Measurements from ENCODE around the gene NEMP2. TPM values are rescaled to one million over a fixed set of nuclear protein-coding genes. Genes with fewer than 3 reads are reported as not detected.

NEMP2 gene
- total RNA-seq, 1 donor from 2014 or later, result 3.8 TPM

- TF ChIP-seq CTCF (IDR thresholded peaks at IDR 0.05; ENCODE audit: insufficient read depth, low read length, poor library complexity, severe bottlenecking), result no peak
- no peak for DNase-seq (ENCODE audit: low read depth)
- H3K27me3 ChIP-seq (ENCODE audit: control insufficient read depth, insufficient read depth, low read length), result no peaks in the 10 kb centered on the region
- no peak overlapping the region for H3K4me3 ChIP-seq (ENCODE audit: low read depth, low read length)
- H3K36me3 ChIP-seq (ENCODE audit: control insufficient read depth, insufficient read depth, low read length), result no peaks in the 10 kb centered on the region
Measured at GRCh38 chr2:190579058-190579410, 44.5 kb upstream of the NEMP2 start.

- Histone ChIP-seq H3K27me3 (ENCODE audit: control insufficient read depth, insufficient read depth, low read length) (no peaks in the 10 kb centered on the region), H3K36me3 (ENCODE audit: control insufficient read depth, insufficient read depth, low read length) (no peaks in the 10 kb centered on the region), H3K4me3 (ENCODE audit: low read depth, low read length) (no peak overlapping the region)
- no peak for DNase-seq (ENCODE audit: low read depth)
- TF ChIP-seq CTCF (IDR thresholded peaks at IDR 0.05; ENCODE audit: insufficient read depth, low read length, poor library complexity, severe bottlenecking), result no peak
Measured at GRCh38 chr2:190578158-190579057, 43.9 kb upstream of the NEMP2 start.

GRCh38 chr2:190576573-190576972, 42.1 kb upstream of the NEMP2 start:
- H3K27me3 ChIP-seq (ENCODE audit: control insufficient read depth, insufficient read depth, low read length), result no peaks in the 10 kb centered on the region
- no peak for DNase-seq (ENCODE audit: low read depth)
- no peaks in the 10 kb centered on the region for H3K36me3 ChIP-seq (ENCODE audit: control insufficient read depth, insufficient read depth, low read length)
- no peak overlapping the region for H3K4me3 ChIP-seq (ENCODE audit: low read depth, low read length)
- no peak for TF ChIP-seq CTCF (IDR thresholded peaks at IDR 0.05; ENCODE audit: insufficient read depth, low read length, poor library complexity, severe bottlenecking)

- Histone ChIP-seq H3K4me3 (ENCODE audit: low read depth, low read length) (no peak overlapping the region), H3K27me3 (ENCODE audit: control insufficient read depth, insufficient read depth, low read length) (no peaks in the 10 kb centered on the region), H3K36me3 (ENCODE audit: control insufficient read depth, insufficient read depth, low read length) (no peaks in the 10 kb centered on the region)
- TF ChIP-seq CTCF (IDR thresholded peaks at IDR 0.05; ENCODE audit: insufficient read depth, low read length, poor library complexity, severe bottlenecking), result no peak
- no peak for DNase-seq (ENCODE audit: low read depth)
Measured at GRCh38 chr2:190575263-190575662, 40.7 kb upstream of the NEMP2 start.

GRCh38 chr2:190574169-190574568, 39.6 kb upstream of the NEMP2 start:
- H3K36me3 ChIP-seq (ENCODE audit: control insufficient read depth, insufficient read depth, low read length), result no peaks in the 10 kb centered on the region
- no peak overlapping the region for H3K4me3 ChIP-seq (ENCODE audit: low read depth, low read length)
- no peaks in the 10 kb centered on the region for H3K27me3 ChIP-seq (ENCODE audit: control insufficient read depth, insufficient read depth, low read length)
- no peak for TF ChIP-seq CTCF (IDR thresholded peaks at IDR 0.05; ENCODE audit: insufficient read depth, low read length, poor library complexity, severe bottlenecking)
- DNase-seq (ENCODE audit: low read depth), result no peak

DNA sequence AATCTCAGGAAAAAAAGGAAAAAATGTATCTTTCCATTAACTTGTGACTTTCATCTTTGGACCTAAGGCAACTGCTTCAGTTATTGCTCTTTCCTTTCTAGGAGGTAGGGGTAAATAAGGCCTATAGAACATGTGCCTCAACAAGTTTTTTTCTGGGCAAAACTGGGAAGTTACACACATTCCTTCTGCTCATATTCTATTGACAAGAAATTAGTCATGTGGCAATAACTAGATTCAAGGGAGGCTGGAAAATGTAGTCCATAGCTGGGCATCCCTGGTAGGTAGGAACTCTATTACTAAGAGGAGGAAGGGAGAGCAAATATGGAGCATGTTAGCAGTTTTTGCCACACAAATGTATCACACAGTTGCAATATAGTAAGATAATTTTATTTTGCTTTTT, 37.7 kb upstream of the NEMP2 start:
- TF ChIP-seq CTCF (IDR thresholded peaks at IDR 0.05; ENCODE audit: insufficient read depth, low read length, poor library complexity, severe bottlenecking), result no peak
- Histone ChIP-seq H3K36me3 (ENCODE audit: control insufficient read depth, insufficient read depth, low read length) (no peaks in the 10 kb centered on the region), H3K27me3 (ENCODE audit: control insufficient read depth, insufficient read depth, low read length) (no peaks in the 10 kb centered on the region), H3K4me3 (ENCODE audit: low read depth, low read length) (no peak overlapping the region)
- DNase-seq (ENCODE audit: low read depth), result no peak

Measured in kidney epithelial cell (primary cell).